Fibroblast of lung (primary cell): ENCODE data around the gene ZNF774.

Source experiments
- EZH2 ChIP-seq: IDR thresholded peaks from 2 replicates; pipeline ENCODE4 v1.5.1; 2012; ENCODE audit warnings: low read length, control low read depth, mild to moderate bottlenecking; ENCODE audit errors: missing control alignments
- TF ChIP-seq, protein P1 (sequence below), 2 donors: IDR thresholded peaks in 1 of 2; conservative IDR thresholded peaks in 1 of 2; 1 replicate in 1 of 2; 2 replicates in 1 of 2; pipeline ENCODE4 v1.5.1; 2011 to 2012; ENCODE audit warnings: low read length in 2 of 2, control low read depth in 1 of 2, inconsistent platforms in 1 of 2, low read depth in 1 of 2, mild to moderate bottlenecking in 1 of 2

- TF ChIP-seq, protein P1, sequence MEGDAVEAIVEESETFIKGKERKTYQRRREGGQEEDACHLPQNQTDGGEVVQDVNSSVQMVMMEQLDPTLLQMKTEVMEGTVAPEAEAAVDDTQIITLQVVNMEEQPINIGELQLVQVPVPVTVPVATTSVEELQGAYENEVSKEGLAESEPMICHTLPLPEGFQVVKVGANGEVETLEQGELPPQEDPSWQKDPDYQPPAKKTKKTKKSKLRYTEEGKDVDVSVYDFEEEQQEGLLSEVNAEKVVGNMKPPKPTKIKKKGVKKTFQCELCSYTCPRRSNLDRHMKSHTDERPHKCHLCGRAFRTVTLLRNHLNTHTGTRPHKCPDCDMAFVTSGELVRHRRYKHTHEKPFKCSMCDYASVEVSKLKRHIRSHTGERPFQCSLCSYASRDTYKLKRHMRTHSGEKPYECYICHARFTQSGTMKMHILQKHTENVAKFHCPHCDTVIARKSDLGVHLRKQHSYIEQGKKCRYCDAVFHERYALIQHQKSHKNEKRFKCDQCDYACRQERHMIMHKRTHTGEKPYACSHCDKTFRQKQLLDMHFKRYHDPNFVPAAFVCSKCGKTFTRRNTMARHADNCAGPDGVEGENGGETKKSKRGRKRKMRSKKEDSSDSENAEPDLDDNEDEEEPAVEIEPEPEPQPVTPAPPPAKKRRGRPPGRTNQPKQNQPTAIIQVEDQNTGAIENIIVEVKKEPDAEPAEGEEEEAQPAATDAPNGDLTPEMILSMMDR (conservative IDR thresholded peaks at IDR 0.05 in 1 of 2, IDR thresholded peaks at IDR 0.05 in 1 of 2; ENCODE audit: low read depth in 1 of 2, low read length in 2 of 2) = no peak
- TF ChIP-seq EZH2 = no peak
These were observed 3.6 kb upstream of the ZNF774 start for GRCh38 chr15:90348456-90348855.
